ENCODE data around the gene ERH. TPM values are rescaled to one million over a fixed set of nuclear protein-coding genes. Genes with fewer than 3 reads are reported as not detected.

The ERH gene
- total RNA-seq, 2 donors from 2014 or later = 35.5 to 64.6 TPM

DNA sequence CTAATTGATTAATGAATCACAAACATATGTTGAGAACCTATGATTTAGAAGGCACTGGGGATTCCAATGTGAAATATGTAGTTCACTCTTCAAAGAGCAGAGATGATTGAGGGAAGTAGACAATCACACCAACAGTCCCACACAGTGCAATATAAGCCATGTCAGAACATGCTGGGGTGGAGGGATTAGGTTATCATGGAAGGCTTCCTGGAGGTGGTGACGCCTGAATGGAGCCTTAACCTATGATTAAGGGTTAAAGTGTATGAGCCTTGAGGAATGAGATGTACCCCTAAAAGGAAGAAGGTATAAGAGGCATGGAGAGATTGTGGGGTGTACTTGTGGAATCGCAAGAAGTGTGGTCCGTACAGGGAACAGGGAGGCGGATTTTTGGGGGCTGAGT is 31.3 kb downstream of the ERH start:
- DNase-seq (no peak), ATAC-seq (no peak)
- H3K36me3 ChIP-seq (replicated peaks in 1 of 2; ENCODE audit: insufficient read depth in 1 of 2, low read depth in 2 of 2) = no peaks in the 10 kb centered on the region
- H3K27me3 ChIP-seq = no peaks in the 10 kb centered on the region
- no peaks in the 10 kb centered on the region for H3K4me1 ChIP-seq
- H3K27ac ChIP-seq = no peak overlapping the region
- WGBS, 2 donors = 92 to 95% methylated on average over 4 of the region's 4 CpGs
- intact Hi-C loops (cut with DNase I) = no loop called here
- H3K4me3 ChIP-seq = no peak overlapping the region
- no peaks in the 10 kb centered on the region for H3K9me3 ChIP-seq
- no peak for TF ChIP-seq CTCF (IDR thresholded peaks at IDR 0.05)
- no peak for TF ChIP-seq POLR2A (IDR thresholded peaks at IDR 0.05)

GRCh38 chr14:69366069-69366468 is 32.0 kb downstream of the ERH start:
- ATAC-seq (no peak), DNase-seq (no peak)
- Histone ChIP-seq H3K27me3 (no peaks in the 10 kb centered on the region), H3K27ac (no peak overlapping the region), H3K4me3 (no peak overlapping the region), H3K4me1 (no peaks in the 10 kb centered on the region), H3K36me3 (replicated peaks in 1 of 2; ENCODE audit: insufficient read depth in 1 of 2, low read depth in 2 of 2) (no peaks in the 10 kb centered on the region), H3K9me3 (no peaks in the 10 kb centered on the region)
- WGBS, 2 donors = 50 to 59% methylated on average over 3 of the region's 3 CpGs
- intact Hi-C loops (cut with DNase I) = no loop called here
- TF ChIP-seq CTCF (IDR thresholded peaks at IDR 0.05) (no peak), POLR2A (IDR thresholded peaks at IDR 0.05) (no peak)

DNA sequence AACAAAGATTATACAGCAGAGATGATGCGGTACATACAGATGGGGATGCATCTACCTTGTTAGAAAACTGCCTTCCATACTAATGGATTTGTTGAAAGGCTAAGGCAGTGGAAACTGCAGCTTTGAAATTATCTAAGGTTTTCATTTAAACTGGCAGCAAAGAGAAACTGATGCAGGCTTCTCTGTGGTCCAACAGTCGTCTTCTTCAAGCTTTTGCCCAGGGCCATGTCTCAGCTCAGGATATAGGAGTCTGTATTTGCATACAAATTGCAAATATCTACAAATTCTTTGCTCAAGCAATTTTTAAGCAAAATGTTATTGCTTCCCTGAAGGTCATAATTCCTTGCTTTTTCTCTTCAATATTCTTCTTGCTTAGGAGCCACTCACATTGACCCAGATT is 33.7 kb downstream of the ERH start:
- H3K4me1 ChIP-seq = no peaks in the 10 kb centered on the region
- no peaks in the 10 kb centered on the region for H3K36me3 ChIP-seq (replicated peaks in 1 of 2; ENCODE audit: insufficient read depth in 1 of 2, low read depth in 2 of 2)
- no peak overlapping the region for H3K27ac ChIP-seq
- intact Hi-C loops (cut with DNase I) = no loop called here
- no peaks in the 10 kb centered on the region for H3K27me3 ChIP-seq
- 78 to 83% methylated on average over 2 of the region's 2 CpGs for WGBS, 2 donors
- no peaks in the 10 kb centered on the region for H3K9me3 ChIP-seq
- TF ChIP-seq CTCF (IDR thresholded peaks at IDR 0.05) = no peak
- no peak for TF ChIP-seq POLR2A (IDR thresholded peaks at IDR 0.05)
- no peak for DNase-seq
- H3K4me3 ChIP-seq = no peak overlapping the region
- no peak for ATAC-seq

DNA sequence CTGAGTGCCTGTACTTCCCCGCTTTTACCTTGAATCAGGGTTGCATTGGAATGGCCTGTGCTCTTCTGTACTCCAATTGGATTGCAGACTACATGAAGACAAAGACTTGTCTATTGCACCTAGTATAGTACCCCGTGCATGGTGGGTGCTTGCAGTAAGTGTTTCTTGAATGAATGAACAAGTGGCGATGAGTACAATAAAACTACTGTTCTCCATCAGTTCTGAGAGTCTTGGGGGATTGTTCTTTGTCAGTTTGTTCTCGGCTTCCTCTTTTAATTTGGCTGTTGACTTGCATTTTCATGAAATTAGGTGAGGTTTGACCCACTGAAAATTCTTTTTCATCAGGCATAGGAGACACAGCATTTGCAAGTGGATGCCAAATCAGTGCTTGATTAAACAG is 34.1 kb downstream of the ERH start:
- WGBS, 2 donors = 71 to 96% methylated on average over 4 of the region's 4 CpGs
- ATAC-seq = no peak

More for the DNA sequence above, 34.1 kb downstream of the ERH start:
- DNase-seq = no peak
- H3K36me3 ChIP-seq (replicated peaks in 1 of 2; ENCODE audit: insufficient read depth in 1 of 2, low read depth in 2 of 2) = no peaks in the 10 kb centered on the region
- no peaks in the 10 kb centered on the region for H3K4me1 ChIP-seq
- H3K27ac ChIP-seq = no peak overlapping the region
- no peak overlapping the region for H3K4me3 ChIP-seq
- TF ChIP-seq CTCF (IDR thresholded peaks at IDR 0.05) (no peak), POLR2A (IDR thresholded peaks at IDR 0.05) (no peak)
- H3K9me3 ChIP-seq = no peaks in the 10 kb centered on the region
- no peaks in the 10 kb centered on the region for H3K27me3 ChIP-seq
- intact Hi-C loops (cut with DNase I) = no loop called here
